ENCODE measurements around the gene CHAMP1. TPM values are rescaled to one million over a fixed set of nuclear protein-coding genes. Genes with fewer than 3 reads are reported as not detected.
A peak's percentile ranks its signal among the peaks of the same experiment; 100 is the strongest.

The CHAMP1 gene, protein sequence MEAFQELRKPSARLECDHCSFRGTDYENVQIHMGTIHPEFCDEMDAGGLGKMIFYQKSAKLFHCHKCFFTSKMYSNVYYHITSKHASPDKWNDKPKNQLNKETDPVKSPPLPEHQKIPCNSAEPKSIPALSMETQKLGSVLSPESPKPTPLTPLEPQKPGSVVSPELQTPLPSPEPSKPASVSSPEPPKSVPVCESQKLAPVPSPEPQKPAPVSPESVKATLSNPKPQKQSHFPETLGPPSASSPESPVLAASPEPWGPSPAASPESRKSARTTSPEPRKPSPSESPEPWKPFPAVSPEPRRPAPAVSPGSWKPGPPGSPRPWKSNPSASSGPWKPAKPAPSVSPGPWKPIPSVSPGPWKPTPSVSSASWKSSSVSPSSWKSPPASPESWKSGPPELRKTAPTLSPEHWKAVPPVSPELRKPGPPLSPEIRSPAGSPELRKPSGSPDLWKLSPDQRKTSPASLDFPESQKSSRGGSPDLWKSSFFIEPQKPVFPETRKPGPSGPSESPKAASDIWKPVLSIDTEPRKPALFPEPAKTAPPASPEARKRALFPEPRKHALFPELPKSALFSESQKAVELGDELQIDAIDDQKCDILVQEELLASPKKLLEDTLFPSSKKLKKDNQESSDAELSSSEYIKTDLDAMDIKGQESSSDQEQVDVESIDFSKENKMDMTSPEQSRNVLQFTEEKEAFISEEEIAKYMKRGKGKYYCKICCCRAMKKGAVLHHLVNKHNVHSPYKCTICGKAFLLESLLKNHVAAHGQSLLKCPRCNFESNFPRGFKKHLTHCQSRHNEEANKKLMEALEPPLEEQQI
- total RNA-seq (2014; rRNA removed; shearing (Covaris generic)), result 21.4 and 23.4 TPM in 2 replicates

DNA sequence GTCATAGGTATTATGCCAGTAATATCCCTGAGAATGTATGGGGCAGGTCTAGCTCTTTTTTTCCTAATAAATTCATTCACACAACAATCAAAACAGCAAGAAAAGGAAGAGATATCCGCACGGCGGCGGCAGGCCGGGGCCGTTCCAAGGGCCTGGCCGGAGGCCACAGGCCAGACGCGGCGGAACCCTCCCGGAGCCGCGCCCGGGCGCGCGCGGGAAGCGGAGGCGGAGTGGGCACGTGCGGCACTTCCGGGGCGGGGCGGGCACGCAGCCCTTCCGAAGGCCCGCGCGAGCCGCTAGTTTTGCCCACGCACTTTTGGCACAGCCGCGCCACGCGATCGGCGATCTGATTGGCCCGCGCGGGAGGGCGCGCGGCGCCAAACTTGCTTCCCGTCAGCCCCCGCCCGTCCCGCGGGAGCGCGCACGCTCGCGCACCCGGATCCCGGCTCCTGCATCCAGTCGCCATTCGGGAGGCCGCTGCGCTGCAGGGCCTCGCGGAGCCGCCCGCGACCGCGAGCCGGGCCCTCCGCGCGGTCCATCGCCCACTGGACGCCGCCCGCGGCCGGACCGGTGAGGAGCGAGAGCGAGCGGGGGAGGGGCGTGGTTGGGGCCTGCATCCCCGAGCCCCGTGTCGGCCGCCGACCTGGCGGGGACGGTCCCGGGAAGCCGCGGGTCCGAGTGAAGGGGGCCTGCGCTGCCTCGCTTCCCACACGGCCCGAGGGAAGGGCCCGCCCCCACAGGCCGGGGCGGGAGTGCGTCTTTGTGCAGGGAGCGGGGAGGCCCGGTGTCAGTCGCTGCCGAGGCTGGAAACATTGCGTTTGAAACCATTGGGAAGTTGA lies at the start of gene CHAMP1:
TSS of gene CHAMP1 (plus strand) at position 430 of the 839 bp plus-strand sequence. CDS start 9,340 bp downstream, outside the sequence.
- 0 out of 2 replicates have a peak, but pooled peaks cover 2% of the 10 kb centered on the region for H3K36me3 ChIP-seq
- H3K9me3 ChIP-seq (replicated peaks), result no peaks in the 10 kb centered on the region
- H3K4me3 ChIP-seq, result peak within 1 kb of the TSS; percentile 87
- peaks cover 3% of the 10 kb centered on the region for H3K4me1 ChIP-seq
- H3K27ac ChIP-seq, result peak within 1 kb of the TSS; percentile 64
- peak; percentile 95 for DNase-seq
- no peaks in the 10 kb centered on the region for H3K27me3 ChIP-seq

DNA sequence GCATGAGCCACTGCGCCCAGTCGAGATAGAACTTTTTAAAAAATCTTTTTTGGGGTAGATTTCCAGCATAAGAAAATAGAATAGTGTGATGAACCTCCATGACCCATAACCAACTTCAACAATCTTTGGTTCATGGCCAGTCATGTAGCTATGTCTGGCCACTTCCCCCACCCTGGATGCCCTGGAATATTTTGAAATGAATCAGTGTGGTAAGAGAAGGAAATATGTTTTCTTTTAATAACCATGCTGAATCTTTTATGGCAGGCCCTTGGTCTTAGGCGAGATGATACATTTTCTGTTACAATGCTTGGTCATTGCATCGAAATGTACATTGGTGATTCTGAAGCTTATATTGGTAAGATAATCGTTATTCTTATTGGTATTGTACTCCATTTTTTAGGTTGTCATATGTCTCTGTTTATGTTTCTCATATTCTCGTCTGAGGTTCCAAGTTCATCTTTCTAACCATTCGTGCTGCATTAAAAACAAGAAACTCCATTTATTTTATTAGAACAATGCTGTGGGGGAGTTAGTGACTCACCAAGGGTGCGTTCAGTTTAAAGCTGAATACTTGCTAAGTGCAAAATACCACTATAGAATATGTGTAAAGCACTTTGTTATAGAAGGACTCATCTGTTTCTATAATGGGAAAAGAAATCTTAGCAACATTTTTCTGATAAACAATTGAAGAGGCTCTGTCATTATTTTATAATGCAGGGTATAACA lies 49.3 kb upstream of the CHAMP1 start:
- no peaks in the 10 kb centered on the region for H3K9me3 ChIP-seq (replicated peaks)
- no peak overlapping the region for H3K27ac ChIP-seq
- H3K4me3 ChIP-seq, result no peak overlapping the region
- H3K4me1 ChIP-seq, result no peaks in the 10 kb centered on the region
- peaks cover 81% of the 10 kb centered on the region for H3K36me3 ChIP-seq
- no peaks in the 10 kb centered on the region for H3K27me3 ChIP-seq
- DNase-seq, result no peak

DNA sequence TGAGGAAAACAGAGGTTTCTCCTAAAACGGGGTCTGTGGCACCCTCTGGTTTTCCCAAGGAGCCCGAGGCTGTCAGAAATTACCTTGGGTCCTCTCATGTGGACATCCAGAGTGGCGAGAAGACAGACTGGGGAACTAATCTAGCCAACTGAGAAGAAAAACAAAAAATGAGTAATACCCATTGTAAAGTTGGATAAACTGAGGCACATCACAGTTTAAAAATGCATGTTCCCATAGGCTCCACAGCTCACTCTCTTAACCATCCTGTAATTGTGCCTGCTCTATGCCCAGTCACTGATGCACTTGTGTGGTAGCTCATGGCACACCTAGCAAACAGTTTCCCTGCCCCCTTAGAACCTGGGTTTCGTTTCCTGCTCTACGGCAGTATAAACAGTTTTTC lies 48.1 kb upstream of the CHAMP1 start:
- Histone ChIP-seq H3K4me1 (no peaks in the 10 kb centered on the region), H3K9me3 (replicated peaks) (no peaks in the 10 kb centered on the region), H3K36me3 (peaks cover 79% of the 10 kb centered on the region), H3K27me3 (no peaks in the 10 kb centered on the region), H3K4me3 (no peak overlapping the region), H3K27ac (no peak overlapping the region)
- DNase-seq, result no peak

DNA sequence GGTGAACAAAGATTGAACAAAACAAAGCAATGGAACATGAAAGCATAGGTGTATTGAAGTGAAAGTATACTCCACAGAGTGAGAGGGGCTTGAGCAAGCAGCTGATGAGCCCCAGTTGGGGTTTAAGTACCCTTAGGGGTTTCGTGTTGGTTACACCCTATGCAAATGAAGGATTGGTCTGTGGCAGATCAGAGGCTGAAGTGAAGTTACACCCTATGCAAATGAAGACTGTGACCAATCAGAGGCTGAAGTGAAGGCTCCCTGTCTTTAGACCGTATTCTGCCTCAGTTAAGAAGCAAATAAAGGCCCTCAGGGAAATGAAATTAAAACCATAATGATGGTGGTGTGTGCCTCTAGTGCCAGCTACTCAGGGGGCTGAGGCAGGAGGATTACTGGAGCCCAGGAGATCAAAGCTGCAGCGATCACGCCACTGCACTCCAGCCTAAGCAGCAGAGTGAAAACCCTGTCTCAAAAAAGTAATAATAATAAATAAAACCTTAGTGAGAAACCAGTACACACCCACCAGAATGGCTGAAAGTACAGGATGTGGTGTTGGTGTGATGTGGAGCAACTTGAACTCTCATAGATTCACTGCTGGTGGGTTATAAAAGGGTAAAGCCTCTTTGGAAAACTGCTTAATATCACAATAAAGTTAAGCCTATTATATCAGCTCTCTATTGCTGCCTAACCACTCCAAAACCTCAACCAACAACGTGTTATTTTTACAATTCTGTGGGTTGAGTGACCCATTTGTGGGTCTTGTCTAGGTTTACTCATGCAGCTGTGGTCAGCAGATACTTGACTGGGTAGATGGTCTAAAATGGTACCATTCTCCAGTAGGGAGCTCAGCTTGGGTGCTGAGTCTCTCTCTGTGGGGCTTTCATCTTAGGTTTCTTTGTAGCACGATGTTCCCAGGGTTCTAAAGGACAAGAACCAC lies 45.7 kb upstream of the CHAMP1 start:
- Histone ChIP-seq H3K9me3 (replicated peaks) (no peaks in the 10 kb centered on the region), H3K4me3 (no peak overlapping the region), H3K36me3 (peaks cover 72% of the 10 kb centered on the region)

DNA sequence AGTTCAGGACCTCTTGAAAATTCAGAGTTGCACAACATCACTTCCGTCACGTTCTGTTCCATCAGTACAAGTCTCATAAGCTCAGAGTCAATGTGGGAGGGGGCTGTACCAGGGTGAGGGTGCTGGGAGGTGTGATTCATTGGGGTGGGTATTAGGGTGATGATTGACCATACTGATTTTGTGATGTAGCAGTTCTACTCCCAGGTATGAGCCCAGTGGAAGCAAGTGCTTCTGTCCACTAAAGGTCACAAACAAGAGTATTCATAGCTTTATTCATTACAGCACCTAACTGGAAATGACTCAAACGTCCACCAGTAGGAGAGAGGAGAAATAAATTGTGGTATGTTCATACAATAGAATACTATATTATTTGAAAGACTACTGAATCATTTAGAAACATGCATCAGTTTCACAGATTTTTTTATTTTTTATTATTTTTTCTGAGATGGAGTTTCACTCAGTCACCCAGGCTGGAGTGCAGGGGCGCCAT lies 45.0 kb upstream of the CHAMP1 start:
- Histone ChIP-seq H3K4me1 (no peaks in the 10 kb centered on the region), H3K4me3 (no peak overlapping the region), H3K27ac (no peak overlapping the region), H3K36me3 (peaks cover 72% of the 10 kb centered on the region), H3K27me3 (no peaks in the 10 kb centered on the region), H3K9me3 (replicated peaks) (no peaks in the 10 kb centered on the region)
- DNase-seq, result no peak

More for the DNA sequence above, 45.7 kb upstream of the CHAMP1 start:
- H3K27ac ChIP-seq, result no peak overlapping the region
- no peaks in the 10 kb centered on the region for H3K4me1 ChIP-seq
- H3K27me3 ChIP-seq, result no peaks in the 10 kb centered on the region
- DNase-seq, result no peak

DNA sequence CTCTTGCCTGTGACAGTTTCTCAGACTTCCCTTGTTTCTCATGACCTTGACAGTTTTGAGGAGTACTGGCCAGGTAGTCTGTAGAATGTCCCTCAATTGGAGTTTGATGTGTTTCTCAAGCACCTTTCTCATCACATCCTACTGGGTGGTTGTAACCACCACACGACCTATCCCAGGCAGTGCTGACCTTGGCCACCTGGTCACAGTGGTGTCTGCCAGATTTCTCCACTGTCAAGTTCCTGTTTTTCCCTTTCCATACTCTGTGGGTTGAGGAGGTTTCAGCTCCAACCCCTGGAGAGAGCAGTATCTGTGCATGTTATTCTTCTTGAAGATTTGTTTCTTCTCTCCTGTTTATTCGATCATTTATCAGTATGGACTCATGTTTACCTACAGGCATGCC lies 41.3 kb upstream of the CHAMP1 start:
- no peak overlapping the region for H3K4me3 ChIP-seq
- no peaks in the 10 kb centered on the region for H3K4me1 ChIP-seq
- H3K9me3 ChIP-seq (replicated peaks), result no peaks in the 10 kb centered on the region
- H3K27me3 ChIP-seq, result no peaks in the 10 kb centered on the region
- H3K36me3 ChIP-seq, result peaks cover 54% of the 10 kb centered on the region
- H3K27ac ChIP-seq, result no peak overlapping the region
- no peak for DNase-seq

DNA sequence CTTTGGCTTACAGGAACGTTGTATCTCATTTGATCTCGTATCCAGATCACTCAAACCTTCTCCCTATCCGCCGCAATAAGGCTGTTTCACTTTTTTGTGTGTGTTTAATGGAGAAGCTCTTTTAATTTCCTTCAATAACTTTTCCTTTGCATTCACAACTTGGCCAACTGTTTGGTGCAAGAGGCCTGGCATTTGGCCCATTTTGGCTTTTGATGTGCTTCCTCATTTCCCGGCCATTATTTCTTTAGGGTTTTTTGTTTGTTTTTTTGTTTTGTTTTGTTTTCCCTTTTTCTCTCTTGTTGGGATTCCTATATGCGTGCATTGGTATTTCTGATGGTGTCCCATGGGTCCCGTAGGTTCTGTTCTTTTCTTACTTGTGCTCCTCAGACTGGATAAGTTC lies 39.0 kb upstream of the CHAMP1 start:
- DNase-seq, result no peak
- peaks cover 35% of the 10 kb centered on the region for H3K36me3 ChIP-seq
- no peaks in the 10 kb centered on the region for H3K9me3 ChIP-seq (replicated peaks)
- H3K4me1 ChIP-seq, result peaks cover 10% of the 10 kb centered on the region
- H3K4me3 ChIP-seq, result no peak overlapping the region
- H3K27ac ChIP-seq, result no peak overlapping the region
- H3K27me3 ChIP-seq, result no peaks in the 10 kb centered on the region

DNA sequence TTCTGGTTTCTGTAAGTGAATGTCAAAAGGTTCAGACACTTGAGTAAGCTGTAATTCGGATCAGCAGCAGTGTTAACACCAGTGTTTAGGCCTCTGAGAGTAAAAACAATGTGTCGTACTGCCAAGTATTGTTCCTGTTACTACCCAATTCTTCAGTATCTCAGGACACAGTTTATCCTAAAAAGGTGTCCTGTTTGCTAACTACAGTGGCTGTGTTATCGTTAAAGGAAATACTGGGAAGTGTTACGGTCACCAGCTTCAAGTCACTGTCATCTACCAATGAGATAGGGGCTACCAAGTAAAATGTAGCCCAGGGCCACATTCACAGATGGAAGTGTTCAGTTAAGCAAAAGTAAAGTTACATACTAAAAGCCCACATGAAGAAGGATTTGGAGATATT lies 35.2 kb upstream of the CHAMP1 start:
- Histone ChIP-seq H3K9me3 (replicated peaks) (no peaks in the 10 kb centered on the region), H3K36me3 (peaks cover 20% of the 10 kb centered on the region; the same call in 1 of the 2 replicates), H3K27ac (no peak overlapping the region), H3K4me1 (peaks cover 10% of the 10 kb centered on the region), H3K4me3 (no peak overlapping the region), H3K27me3 (no peaks in the 10 kb centered on the region)
- DNase-seq, result no peak

DNA sequence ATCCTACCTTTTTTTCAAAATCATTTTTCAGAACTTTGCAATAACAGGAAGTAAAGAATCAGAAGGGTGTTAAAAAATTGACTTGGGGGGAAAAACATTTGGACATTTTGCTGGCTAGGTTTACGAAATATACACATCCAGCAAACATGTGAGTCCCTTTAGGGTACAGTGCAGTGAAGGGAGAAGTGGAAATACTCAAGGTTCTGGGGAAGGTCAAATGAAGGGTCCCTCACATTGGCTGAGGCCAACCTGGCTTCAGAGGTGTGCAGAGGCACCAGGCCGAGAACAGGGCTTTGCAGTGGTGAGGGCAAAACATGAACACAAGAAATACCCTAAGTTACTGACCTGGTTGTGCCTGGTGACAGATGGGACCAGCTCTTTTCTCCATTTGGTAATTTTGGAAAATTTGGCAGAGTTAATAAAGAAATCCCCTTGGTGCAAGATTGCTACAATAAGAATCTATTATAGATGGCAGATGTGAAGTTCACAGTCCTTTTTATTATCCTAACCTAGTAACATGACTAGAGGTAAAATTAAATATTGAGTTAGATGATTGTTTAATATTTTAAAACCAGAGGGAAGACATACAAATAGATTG lies 34.4 kb upstream of the CHAMP1 start:
- no peaks in the 10 kb centered on the region for H3K9me3 ChIP-seq (replicated peaks)
- DNase-seq, result no peak
- peak overlapping the region; percentile 99 for H3K4me3 ChIP-seq
- peaks cover 10% of the 10 kb centered on the region for H3K4me1 ChIP-seq
- peaks cover 17% of the 10 kb centered on the region; the same call in 1 of the 2 replicates for H3K36me3 ChIP-seq
- no peaks in the 10 kb centered on the region for H3K27me3 ChIP-seq
- peak overlapping the region; percentile 99 for H3K27ac ChIP-seq

DNA sequence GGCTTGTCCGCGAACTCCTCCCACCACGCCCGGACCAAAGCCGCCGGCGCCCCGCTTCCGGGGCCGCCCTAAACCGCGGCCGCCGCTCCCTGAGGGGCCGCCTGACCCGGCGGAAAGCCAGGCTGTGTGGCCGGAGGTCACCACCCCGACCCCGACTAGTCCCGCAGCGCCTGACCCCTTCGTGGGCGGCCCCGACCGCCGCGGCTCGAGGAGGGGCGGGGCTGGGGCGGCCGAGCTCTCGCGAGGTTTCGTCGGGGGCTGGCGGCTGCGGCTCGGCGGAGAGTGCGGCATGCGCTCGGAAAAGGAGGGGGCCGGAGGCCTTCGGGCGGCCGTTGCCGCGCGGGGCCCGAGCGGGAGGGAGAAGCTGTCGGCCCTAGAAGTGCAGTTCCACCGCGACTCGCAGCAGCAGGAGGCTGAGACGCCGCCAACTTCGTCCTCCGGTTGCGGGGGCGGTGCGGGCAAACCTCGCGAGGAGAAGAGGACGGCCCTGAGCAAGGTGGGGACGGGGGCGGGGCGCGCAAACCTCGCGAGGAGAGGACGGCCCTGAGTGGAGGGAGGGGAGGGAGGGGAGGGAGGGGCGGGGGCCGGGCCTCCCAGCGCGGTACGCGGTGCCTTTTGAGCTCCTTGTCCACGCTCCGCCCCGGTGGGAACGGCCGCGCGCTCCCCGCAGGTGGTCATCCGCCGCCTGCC lies 32.8 kb upstream of the CHAMP1 start, which contains the start of gene UPF3A:
TSS of gene UPF3A (plus strand) at position 251 of the 690 bp plus-strand sequence. CDS start at position 290, 39 bp downstream.
- peak; percentile 93 for DNase-seq
- peaks cover 28% of the 10 kb centered on the region for H3K36me3 ChIP-seq
- peaks cover 10% of the 10 kb centered on the region for H3K4me1 ChIP-seq
- H3K9me3 ChIP-seq (replicated peaks), result no peaks in the 10 kb centered on the region
- H3K4me3 ChIP-seq, result peak within 1 kb of the TSS; percentile 99
- H3K27me3 ChIP-seq, result no peaks in the 10 kb centered on the region
- H3K27ac ChIP-seq, result peak within 1 kb of the TSS; percentile 99

DNA sequence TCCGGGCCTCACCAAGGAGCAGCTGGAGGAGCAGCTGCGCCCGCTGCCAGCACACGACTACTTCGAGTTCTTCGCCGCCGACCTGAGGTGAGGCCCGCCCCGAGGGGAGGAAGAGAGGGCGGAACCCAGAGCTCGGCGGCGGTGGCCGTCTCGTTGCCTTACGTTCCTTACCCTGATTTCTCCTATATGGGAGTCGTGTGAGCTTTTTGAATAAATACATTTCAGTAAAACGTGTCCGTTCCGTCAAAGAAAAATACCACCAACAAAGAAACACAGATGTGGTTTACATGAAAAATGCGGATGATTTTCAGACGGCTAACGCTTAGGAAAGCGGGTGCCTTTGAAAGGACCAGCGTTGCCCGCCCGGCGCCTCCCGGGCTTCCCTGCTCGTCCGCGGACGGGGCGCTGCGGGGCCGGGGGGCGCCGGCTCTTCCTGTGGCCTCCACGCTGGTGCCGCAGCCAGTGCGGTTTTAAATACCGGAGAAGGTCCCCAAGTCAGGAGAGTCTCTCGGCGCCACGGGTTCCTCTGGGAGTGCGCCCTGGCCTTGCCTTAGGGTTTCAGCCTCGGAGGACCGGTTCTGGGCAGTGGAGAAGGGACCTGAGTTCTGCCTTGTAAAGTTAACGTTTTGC lies 32.1 kb upstream of the CHAMP1 start:
- Histone ChIP-seq H3K4me3 (peak overlapping the region; percentile 99), H3K9me3 (replicated peaks) (no peaks in the 10 kb centered on the region), H3K36me3 (peaks cover 33% of the 10 kb centered on the region), H3K27ac (peak overlapping the region; percentile 99), H3K27me3 (no peaks in the 10 kb centered on the region), H3K4me1 (peaks cover 10% of the 10 kb centered on the region)
- DNase-seq, result peak in 1 of 2 experiments; percentile 48

DNA sequence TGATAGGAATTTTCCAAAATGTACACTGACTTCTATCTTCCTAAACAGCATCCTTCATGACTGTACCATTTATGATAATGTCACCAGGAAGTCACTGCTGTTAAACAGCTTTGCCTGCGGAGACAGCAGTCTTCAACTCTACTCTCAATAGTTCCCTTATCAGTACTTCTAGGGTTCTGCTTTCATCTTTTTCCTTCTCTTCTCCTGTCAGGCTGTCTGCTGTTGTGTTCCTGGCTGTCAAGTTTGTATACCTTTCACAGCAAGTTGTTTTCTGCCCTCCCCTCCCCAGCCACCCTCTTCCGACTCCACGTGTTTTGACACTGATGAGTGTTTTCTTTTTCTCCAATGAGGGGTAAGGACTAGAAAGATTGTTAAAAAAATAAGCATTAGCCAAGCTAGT lies 30.7 kb upstream of the CHAMP1 start:
- H3K27ac ChIP-seq, result no peak overlapping the region
- H3K9me3 ChIP-seq (replicated peaks), result no peaks in the 10 kb centered on the region
- H3K36me3 ChIP-seq, result peaks cover 38% of the 10 kb centered on the region
- no peaks in the 10 kb centered on the region for H3K27me3 ChIP-seq
- peaks cover 10% of the 10 kb centered on the region for H3K4me1 ChIP-seq
- DNase-seq, result no peak
- no peak overlapping the region for H3K4me3 ChIP-seq
